Ramos (cell line): ENCODE results near the gene HOTAIR.

Experiments used
- in situ Hi-C: fragments of 300-500 bp; cut with MboI; formaldehyde crosslinking; loops from one replicate; pipeline ENCODE4 v1.14.3; 2022; ENCODE audit warnings: low sequenced_read_pairs; ENCODE audit not compliant: unreplicated experiment

HOTAIR gene

GRCh38 chr12:53938326-53939140, 36.2 kb downstream of the HOTAIR start, which contains the start of gene HOXC13:
Gene HOXC13 (plus strand): TSS chr12:53938831. CDS start chr12:53938907, 76 bp downstream.
- in situ Hi-C loops = no loop called here

- in situ Hi-C loops = no loop called here
Observed at GRCh38 chr12:53937596-53938325, 37.0 kb downstream of the HOTAIR start.

- in situ Hi-C loops = no loop called here
Observed at GRCh38 chr12:53937099-53937498, 37.7 kb downstream of the HOTAIR start.

GRCh38 chr12:53935383-53936341, 39.1 kb downstream of the HOTAIR start:
- in situ Hi-C loops = no loop called here

GRCh38 chr12:53932915-53933314, 41.8 kb downstream of the HOTAIR start:
- in situ Hi-C loops = no loop called here

- in situ Hi-C loops = no loop called here
Observed at GRCh38 chr12:53931844-53932581, 42.7 kb downstream of the HOTAIR start.

- in situ Hi-C loops = no loop called here
Observed at GRCh38 chr12:53930591-53931255, 44.0 kb downstream of the HOTAIR start.

GRCh38 chr12:53929527-53929926, 45.2 kb downstream of the HOTAIR start:
- in situ Hi-C loops = no loop called here

GRCh38 chr12:53928054-53928835, 46.5 kb downstream of the HOTAIR start:
- in situ Hi-C loops = no loop called here

- in situ Hi-C loops = no loop called here
Observed at GRCh38 chr12:53927220-53928029, 47.3 kb downstream of the HOTAIR start.

GRCh38 chr12:53924521-53925405, 50.0 kb downstream of the HOTAIR start:
- in situ Hi-C loops = no loop called here

- in situ Hi-C loops = no loop called here
Observed at GRCh38 chr12:53916788-53917655, 57.7 kb downstream of the HOTAIR start.
